ENCODE measurements around the gene EFNA2. TPM values are rescaled to one million over a fixed set of nuclear protein-coding genes. Genes with fewer than 3 reads are reported as not detected.

Gene EFNA2
- total and polyA plus RNA-seq, 2 experiments from 2014 or later = 2.7 to 10.3 TPM

DNA sequence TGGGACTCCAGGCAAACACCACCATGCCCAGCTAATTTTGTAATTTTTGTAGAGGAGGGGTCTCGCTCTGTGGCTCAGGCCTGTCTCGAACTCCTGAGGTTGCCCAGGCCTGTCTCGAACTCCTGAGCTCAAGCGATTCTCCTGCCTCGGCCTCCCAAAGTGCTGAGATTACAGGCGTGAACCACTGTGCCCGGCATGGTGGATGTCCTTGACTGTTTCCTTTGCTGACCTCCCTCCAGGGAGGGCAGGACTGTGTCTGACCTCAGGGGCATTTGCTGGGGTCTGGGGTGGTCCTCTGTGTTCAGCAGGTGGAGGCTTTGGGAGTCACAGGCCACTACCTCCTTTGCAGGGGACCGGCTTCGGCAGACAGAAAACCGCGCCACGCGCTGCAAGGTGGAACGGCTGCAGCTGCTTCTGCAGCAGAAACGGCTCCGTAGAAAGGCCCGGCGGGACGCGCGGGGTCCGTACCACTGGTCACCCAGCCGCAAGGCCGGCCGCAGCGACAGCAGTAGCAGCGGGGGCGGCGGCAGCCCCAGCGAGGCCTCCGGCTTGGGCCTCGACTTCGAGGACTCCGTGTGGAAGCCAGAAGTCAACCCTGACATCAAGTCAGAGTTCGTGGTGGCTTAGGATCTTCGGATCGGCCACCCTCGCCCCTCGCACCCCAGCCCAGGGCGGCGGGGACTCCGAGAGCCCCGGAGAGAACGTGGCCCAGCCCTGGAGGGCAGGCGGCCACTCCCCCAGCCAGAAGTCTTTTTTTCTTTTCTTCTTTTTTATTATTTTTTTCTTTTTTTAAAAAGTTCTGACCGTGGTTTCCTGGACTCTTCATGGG lies 28.8 kb upstream of the EFNA2 start:
- Mint-ChIP-seq H3K4me1 (peaks cover 49% of the 10 kb centered on the region), H3K4me3 (peak overlapping the region; percentile 8; the same call in 1 of the 3 replicates), H3K27me3 (ENCODE audit: insufficient read depth, low read depth, poor library complexity) (peaks cover 33% of the 10 kb centered on the region), H3K36me3 (ENCODE audit: low read depth) (peaks cover 59% of the 10 kb centered on the region), H3K9me3 (no peaks in the 10 kb centered on the region; the same call in 1 of the 3 replicates), H3K27ac (peak overlapping the region; percentile 49; the same call in 1 of the 2 replicates)
- no peaks in the 10 kb centered on the region for H3K9me2 ChIP-seq (ENCODE audit: insufficient read depth)
- DNase-seq (ENCODE audit: low spot score) = no peak
- peak overlapping the region; percentile 94 for H3K27ac ChIP-seq (ENCODE audit: low read depth)
- no peak for ATAC-seq
- H3K4me2 ChIP-seq = no peak overlapping the region
- peaks cover 37% of the 10 kb centered on the region for H3K79me2 ChIP-seq (replicated peaks; ENCODE audit: insufficient read depth)
- H3K4me1 ChIP-seq (ENCODE audit: insufficient read depth) = peaks cover 37% of the 10 kb centered on the region
- H3F3A ChIP-seq (replicated peaks; ENCODE audit: low read depth) = peaks cover 69% of the 10 kb centered on the region
- H3K27me3 ChIP-seq (ENCODE audit: insufficient read depth) = no peaks in the 10 kb centered on the region
- H3K36me3 ChIP-seq (ENCODE audit: insufficient read depth) = peaks cover 19% of the 10 kb centered on the region
- no peak overlapping the region for H2AFZ ChIP-seq
- peaks cover 30% of the 10 kb centered on the region for H4K20me1 ChIP-seq (replicated peaks; ENCODE audit: insufficient read depth)
- H3K4me3 ChIP-seq = no peak overlapping the region
- TF ChIP-seq REST (IDR thresholded peaks at IDR 0.05; ENCODE audit: unreplicated experiment) = no peak
- TF ChIP-seq POLR2AphosphoS5 (IDR thresholded peaks at IDR 0.05; ENCODE audit: low read depth) = peak; percentile 34; the same call in 1 of the 2 replicates

DNA sequence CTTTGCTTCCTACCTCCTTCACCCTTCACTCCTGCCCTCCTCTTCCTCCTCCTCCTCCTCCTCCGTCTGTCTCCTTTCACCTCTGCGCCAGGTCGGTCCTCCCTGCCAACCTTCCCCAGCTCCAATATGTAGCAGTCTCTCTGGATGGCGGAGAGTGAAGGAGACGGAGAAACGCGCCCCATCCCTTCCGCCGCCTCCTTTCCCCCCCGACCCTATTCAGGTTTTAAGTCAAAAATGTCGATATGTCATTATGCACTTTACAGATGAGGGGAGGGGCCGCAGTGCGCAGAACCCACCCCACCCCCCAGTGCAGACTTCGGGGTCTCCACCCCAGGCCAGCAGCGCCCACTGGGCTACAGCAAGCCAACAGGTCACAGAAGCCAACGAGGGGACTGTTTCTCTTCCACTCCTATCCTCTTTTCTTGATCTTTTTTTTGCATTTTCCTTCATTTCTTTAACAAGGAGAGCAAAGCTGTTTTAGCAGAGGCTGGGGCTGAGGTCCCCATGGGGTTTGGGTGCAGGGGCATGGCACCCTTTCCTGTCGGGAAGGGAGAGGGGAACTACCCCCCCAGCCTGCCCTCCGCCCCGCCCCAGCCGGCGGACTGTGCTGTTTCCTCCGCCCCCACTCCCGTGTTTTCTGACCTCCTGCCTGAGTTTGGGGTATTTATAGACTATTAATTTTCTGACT lies 28.1 kb upstream of the EFNA2 start:
- Histone ChIP-seq H4K20me1 (replicated peaks; ENCODE audit: insufficient read depth) (peaks cover 24% of the 10 kb centered on the region), H3K9me2 (ENCODE audit: insufficient read depth) (no peaks in the 10 kb centered on the region), H3K79me2 (replicated peaks; ENCODE audit: insufficient read depth) (peaks cover 29% of the 10 kb centered on the region), H3K4me2 (peak overlapping the region; percentile 35; the same call in 1 of the 2 replicates), H3F3A (replicated peaks; ENCODE audit: low read depth) (peaks cover 73% of the 10 kb centered on the region), H2AFZ (no peak overlapping the region), H3K4me3 (no peak overlapping the region), H3K27me3 (ENCODE audit: insufficient read depth) (no peaks in the 10 kb centered on the region), H3K36me3 (ENCODE audit: insufficient read depth) (peaks cover 19% of the 10 kb centered on the region), H3K27ac (ENCODE audit: low read depth) (peak overlapping the region; percentile 94), H3K4me1 (ENCODE audit: insufficient read depth) (peaks cover 45% of the 10 kb centered on the region)
- peaks cover 52% of the 10 kb centered on the region for H3K36me3 Mint-ChIP-seq (ENCODE audit: low read depth)
- no peak for ATAC-seq
- no peaks in the 10 kb centered on the region; the same call in 1 of the 3 replicates for H3K9me3 Mint-ChIP-seq
- H3K27me3 Mint-ChIP-seq (ENCODE audit: insufficient read depth, low read depth, poor library complexity) = peaks cover 34% of the 10 kb centered on the region
- H3K4me3 Mint-ChIP-seq = peak overlapping the region; percentile 39; the same call in 1 of the 3 replicates
- peak overlapping the region; percentile 49; the same call in 1 of the 2 replicates for H3K27ac Mint-ChIP-seq
- DNase-seq (ENCODE audit: low spot score) = no peak
- H3K4me1 Mint-ChIP-seq = peaks cover 54% of the 10 kb centered on the region
- TF ChIP-seq NANOG (IDR thresholded peaks at IDR 0.05; ENCODE audit: borderline replicate concordance) (no peak), CREB1 (CRISPR knock-in tag; IDR thresholded peaks at IDR 0.05; ENCODE audit: low read depth) (no peak), JUNB (IDR thresholded peaks at IDR 0.05; ENCODE audit: unreplicated experiment) (no peak), ZNF462 (CRISPR knock-in tag; IDR thresholded peaks at IDR 0.05) (no peak), ZNF331 (CRISPR knock-in tag; IDR thresholded peaks at IDR 0.05; ENCODE audit: low read depth) (no peak)
- TF ChIP-seq, protein P1, sequence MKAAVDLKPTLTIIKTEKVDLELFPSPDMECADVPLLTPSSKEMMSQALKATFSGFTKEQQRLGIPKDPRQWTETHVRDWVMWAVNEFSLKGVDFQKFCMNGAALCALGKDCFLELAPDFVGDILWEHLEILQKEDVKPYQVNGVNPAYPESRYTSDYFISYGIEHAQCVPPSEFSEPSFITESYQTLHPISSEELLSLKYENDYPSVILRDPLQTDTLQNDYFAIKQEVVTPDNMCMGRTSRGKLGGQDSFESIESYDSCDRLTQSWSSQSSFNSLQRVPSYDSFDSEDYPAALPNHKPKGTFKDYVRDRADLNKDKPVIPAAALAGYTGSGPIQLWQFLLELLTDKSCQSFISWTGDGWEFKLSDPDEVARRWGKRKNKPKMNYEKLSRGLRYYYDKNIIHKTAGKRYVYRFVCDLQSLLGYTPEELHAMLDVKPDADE (IDR thresholded peaks at IDR 0.05) = no peak

Measured in GM23338 (cell line).